ENCODE data around the gene LGALS1. TPM values are rescaled to one million over a fixed set of nuclear protein-coding genes. Genes with fewer than 3 reads are reported as not detected.

The LGALS1 gene
- total RNA-seq, 2 donors from 2014 or later = 10.4 to 16.0 TPM

DNA sequence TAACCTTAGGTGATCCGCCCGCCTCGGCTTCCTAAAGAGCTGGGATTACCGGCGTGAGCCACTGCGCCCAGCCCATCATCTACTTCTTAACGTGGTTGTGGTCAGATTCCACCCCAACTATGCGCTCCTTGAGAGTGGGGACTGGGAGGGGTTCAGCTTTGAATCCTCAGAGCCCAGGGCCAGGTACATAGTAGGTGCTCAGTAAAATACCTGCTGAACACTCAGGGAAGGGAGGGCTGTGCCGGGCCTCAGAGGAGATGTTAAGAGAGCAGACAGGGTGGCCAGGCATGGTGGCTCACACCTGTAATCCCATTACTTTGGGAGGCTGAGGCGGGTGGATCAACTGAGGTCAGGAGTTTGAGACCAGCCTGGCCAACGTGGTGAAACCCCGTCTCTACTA is 1.2 kb upstream of the LGALS1 start:
- Mint-ChIP-seq H3K4me3 (no peak overlapping the region), H3K9me3 (no peaks in the 10 kb centered on the region), H3K27me3 (ENCODE audit: insufficient read depth) (no peaks in the 10 kb centered on the region), H3K4me1 (peaks cover 5% of the 10 kb centered on the region), H3K36me3 (ENCODE audit: low read depth) (peaks cover 4% of the 10 kb centered on the region), H3K27ac (no peak overlapping the region)
- TF ChIP-seq, protein P1, sequence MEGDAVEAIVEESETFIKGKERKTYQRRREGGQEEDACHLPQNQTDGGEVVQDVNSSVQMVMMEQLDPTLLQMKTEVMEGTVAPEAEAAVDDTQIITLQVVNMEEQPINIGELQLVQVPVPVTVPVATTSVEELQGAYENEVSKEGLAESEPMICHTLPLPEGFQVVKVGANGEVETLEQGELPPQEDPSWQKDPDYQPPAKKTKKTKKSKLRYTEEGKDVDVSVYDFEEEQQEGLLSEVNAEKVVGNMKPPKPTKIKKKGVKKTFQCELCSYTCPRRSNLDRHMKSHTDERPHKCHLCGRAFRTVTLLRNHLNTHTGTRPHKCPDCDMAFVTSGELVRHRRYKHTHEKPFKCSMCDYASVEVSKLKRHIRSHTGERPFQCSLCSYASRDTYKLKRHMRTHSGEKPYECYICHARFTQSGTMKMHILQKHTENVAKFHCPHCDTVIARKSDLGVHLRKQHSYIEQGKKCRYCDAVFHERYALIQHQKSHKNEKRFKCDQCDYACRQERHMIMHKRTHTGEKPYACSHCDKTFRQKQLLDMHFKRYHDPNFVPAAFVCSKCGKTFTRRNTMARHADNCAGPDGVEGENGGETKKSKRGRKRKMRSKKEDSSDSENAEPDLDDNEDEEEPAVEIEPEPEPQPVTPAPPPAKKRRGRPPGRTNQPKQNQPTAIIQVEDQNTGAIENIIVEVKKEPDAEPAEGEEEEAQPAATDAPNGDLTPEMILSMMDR (conservative IDR thresholded peaks at IDR 0.05) = no peak
- DNase-seq = no peak
- Histone ChIP-seq H3K36me3 (ENCODE audit: control insufficient read depth, insufficient read depth, low read length) (no peaks in the 10 kb centered on the region), H3K27ac (ENCODE audit: low read depth, low read length) (no peak overlapping the region), H3K27me3 (ENCODE audit: control insufficient read depth, insufficient read depth, low read length, poor library complexity, severe bottlenecking) (no peaks in the 10 kb centered on the region), H3K4me1 (ENCODE audit: control insufficient read depth, insufficient read depth, low read length) (peaks cover 4% of the 10 kb centered on the region), H3K9ac (ENCODE audit: extremely low read depth, low read length, poor library complexity, severe bottlenecking) (no peak overlapping the region), H3K9me3 (ENCODE audit: control insufficient read depth, low read length) (no peaks in the 10 kb centered on the region), H3K4me3 (ENCODE audit: low read length) (no peak overlapping the region)
- 94 to 97% methylated on average over 8 to 12 of the region's 12 CpGs for WGBS, 2 experiments (ENCODE audit: insufficient coverage in 1 of 2, insufficient read length in 1 of 2)

DNA sequence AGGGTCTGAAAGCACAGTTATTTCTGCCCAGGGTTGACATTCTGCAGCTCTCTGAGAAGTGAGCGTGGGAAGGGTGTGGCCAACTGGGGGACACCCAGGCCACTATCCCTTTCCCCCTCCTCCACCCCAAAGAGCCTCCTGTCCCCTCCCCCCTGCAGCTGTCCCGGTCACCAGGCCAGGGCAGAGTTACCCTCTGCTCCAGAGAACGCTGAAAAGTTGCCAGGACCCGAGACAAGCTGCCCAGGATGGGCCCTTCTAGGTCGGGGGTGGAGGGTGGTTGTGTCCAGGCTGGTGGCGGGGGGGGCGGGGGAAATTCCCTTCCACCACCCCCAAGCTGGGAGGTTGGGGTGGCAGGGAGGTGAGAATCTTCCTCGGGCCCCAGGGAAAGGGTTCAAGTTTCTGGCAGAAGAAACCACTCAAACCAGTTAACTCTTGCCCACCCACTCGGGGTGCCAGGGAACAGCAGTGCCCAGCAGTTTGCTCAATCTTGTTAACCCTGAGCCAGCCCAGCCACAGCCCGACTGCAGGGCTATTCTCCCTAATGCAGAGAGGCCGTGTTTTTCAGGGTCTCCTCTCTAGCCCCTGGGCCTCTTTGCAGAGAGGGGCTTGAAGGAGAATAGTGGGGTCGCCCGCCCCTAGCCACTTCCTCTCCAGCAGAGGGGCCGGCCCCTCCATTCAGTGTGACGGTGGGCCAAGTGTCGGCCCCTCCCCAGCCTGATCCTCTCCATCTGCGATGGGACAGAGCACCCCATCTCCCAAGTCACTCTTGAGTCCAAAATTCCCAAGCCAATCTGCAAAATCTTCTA is 697 bp downstream of the LGALS1 start:
- TF ChIP-seq, protein P1 (conservative IDR thresholded peaks at IDR 0.05) = no peak
- Mint-ChIP-seq H3K36me3 (ENCODE audit: low read depth) (no peaks in the 10 kb centered on the region), H3K27ac (peak overlapping the region; percentile 61), H3K4me3 (peak overlapping the region; percentile 51), H3K4me1 (peaks cover 5% of the 10 kb centered on the region), H3K27me3 (ENCODE audit: insufficient read depth) (no peaks in the 10 kb centered on the region), H3K9me3 (no peaks in the 10 kb centered on the region)
- Histone ChIP-seq H3K4me3 (ENCODE audit: low read length) (peak overlapping the region; percentile 73), H3K9ac (ENCODE audit: extremely low read depth, low read length, poor library complexity, severe bottlenecking) (peak overlapping the region; percentile 24), H3K27me3 (ENCODE audit: control insufficient read depth, insufficient read depth, low read length, poor library complexity, severe bottlenecking) (no peaks in the 10 kb centered on the region), H3K4me1 (ENCODE audit: control insufficient read depth, insufficient read depth, low read length) (peaks cover 4% of the 10 kb centered on the region), H3K36me3 (ENCODE audit: control insufficient read depth, insufficient read depth, low read length) (no peaks in the 10 kb centered on the region), H3K27ac (ENCODE audit: low read depth, low read length) (no peak overlapping the region), H3K9me3 (ENCODE audit: control insufficient read depth, low read length) (no peaks in the 10 kb centered on the region)
- 30 to 57% methylated on average over 5 to 12 of the region's 17 CpGs for WGBS, 2 experiments (ENCODE audit: insufficient coverage in 1 of 2, insufficient read length in 1 of 2)
- no peak for DNase-seq

DNA sequence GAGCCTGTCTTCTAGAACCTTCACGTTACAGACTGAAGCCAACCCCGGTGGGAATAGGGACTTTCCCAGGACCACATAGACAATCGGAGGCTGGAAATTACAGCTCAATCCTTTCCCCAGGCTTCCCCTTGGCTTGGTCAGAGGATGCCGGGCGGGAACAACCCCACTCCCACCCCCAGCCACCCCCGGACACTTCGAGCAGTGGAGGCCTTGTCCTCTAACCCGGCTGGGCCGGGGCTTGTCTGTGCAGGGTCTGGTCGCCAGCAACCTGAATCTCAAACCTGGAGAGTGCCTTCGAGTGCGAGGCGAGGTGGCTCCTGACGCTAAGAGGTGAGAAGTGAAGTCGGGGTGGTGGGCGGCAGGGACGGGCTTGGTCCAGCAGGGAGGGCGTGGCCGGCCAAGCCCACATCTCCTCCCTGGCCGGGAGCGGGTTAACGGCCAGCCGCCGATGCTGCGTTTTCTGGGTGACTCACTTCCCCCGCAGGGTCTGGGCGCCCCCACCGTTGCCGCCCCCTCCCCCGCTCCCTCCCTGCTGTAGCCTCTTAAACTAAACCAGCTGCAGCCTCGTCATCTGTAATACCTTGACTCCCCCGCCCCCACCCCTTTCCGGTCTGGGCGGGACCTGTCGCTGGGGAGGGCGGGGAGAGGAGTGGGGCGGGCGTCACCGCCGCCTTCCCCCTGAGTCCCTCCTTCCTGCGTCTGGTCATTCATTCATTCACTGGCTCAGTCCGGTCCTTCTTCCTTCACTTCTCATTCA is 1.5 kb downstream of the LGALS1 start:
- H3K27ac Mint-ChIP-seq = peak overlapping the region; percentile 61
- WGBS, 2 experiments (ENCODE audit: insufficient coverage in 1 of 2, insufficient read length in 1 of 2) = 5 to 13% methylated on average over 8 to 42 of the region's 42 CpGs

More for the DNA sequence above, 1.5 kb downstream of the LGALS1 start:
- H3K4me3 Mint-ChIP-seq = peak overlapping the region; percentile 51
- Histone ChIP-seq H3K4me1 (ENCODE audit: control insufficient read depth, insufficient read depth, low read length) (peaks cover 4% of the 10 kb centered on the region), H3K9me3 (ENCODE audit: control insufficient read depth, low read length) (no peaks in the 10 kb centered on the region), H3K27ac (ENCODE audit: low read depth, low read length) (peak overlapping the region; percentile 51), H3K9ac (ENCODE audit: extremely low read depth, low read length, poor library complexity, severe bottlenecking) (peak overlapping the region; percentile 24), H3K27me3 (ENCODE audit: control insufficient read depth, insufficient read depth, low read length, poor library complexity, severe bottlenecking) (no peaks in the 10 kb centered on the region), H3K36me3 (ENCODE audit: control insufficient read depth, insufficient read depth, low read length) (no peaks in the 10 kb centered on the region), H3K4me3 (ENCODE audit: low read length) (peak overlapping the region; percentile 73)
- H3K36me3 Mint-ChIP-seq (ENCODE audit: low read depth) = no peaks in the 10 kb centered on the region
- peak; percentile 97 for DNase-seq
- TF ChIP-seq, protein P1 (conservative IDR thresholded peaks at IDR 0.05) = no peak
- peaks cover 5% of the 10 kb centered on the region for H3K4me1 Mint-ChIP-seq
- no peaks in the 10 kb centered on the region for H3K9me3 Mint-ChIP-seq
- H3K27me3 Mint-ChIP-seq (ENCODE audit: insufficient read depth) = no peaks in the 10 kb centered on the region
